Liver (tissue), 9 donors: ENCODE measurements around the gene SPATA13. TPM values are rescaled to one million over a fixed set of nuclear protein-coding genes. Genes with fewer than 3 reads are reported as not detected.
"Not testable (repeated sequence)": the region's sequence is repeated elsewhere in the genome, so short reads cannot be mapped to it uniquely, and the experiment has no call there.

Experiments used
- DNase-seq: peaks from one replicate; pipeline ENCODE4 v3.0.0-alpha.2; 2017; ENCODE audit warnings: low spot score
- H3K27ac ChIP-seq, 2 donors: one replicate each; pipeline ENCODE4 v1.7.0; 2013; ENCODE audit warnings: inconsistent platforms in 2 of 2, low read length in 2 of 2, control low read depth in 1 of 2, low read depth in 1 of 2, mild to moderate bottlenecking in 1 of 2
- H3K27me3 ChIP-seq, 4 donors: one replicate each; pipeline versions ENCODE4 v1.6.1 to v1.7.0; 2013; ENCODE audit warnings: low read length in 3 of 4, inconsistent platforms in 1 of 4, mild to moderate bottlenecking in 1 of 4, moderate library complexity in 1 of 4; ENCODE audit not compliant: control insufficient read depth in 4 of 4, insufficient read depth in 4 of 4
- H3K36me3 ChIP-seq, 4 donors: one replicate each; pipeline versions ENCODE4 v1.6.1 to v1.7.0; 2013; ENCODE audit warnings: low read length in 3 of 4, mild to moderate bottlenecking in 3 of 4, low read depth in 1 of 4, moderate library complexity in 1 of 4; ENCODE audit not compliant: control insufficient read depth in 4 of 4, insufficient read depth in 3 of 4
- H3K4me1 ChIP-seq, 4 donors: one replicate each; pipeline versions ENCODE4 v1.6.1 to v1.7.0; 2013; ENCODE audit warnings: low read length in 3 of 4, mild to moderate bottlenecking in 3 of 4, moderate library complexity in 1 of 4; ENCODE audit not compliant: control insufficient read depth in 4 of 4, insufficient read depth in 4 of 4
- H3K4me3 ChIP-seq, 3 donors: one replicate each; pipeline versions ENCODE4 v1.6.1 to v1.7.0; 2013; ENCODE audit warnings: low read length in 3 of 3, control low read depth in 1 of 3, low read depth in 1 of 3, mild to moderate bottlenecking in 1 of 3
- H3K9ac ChIP-seq, 2 donors: one replicate each; pipeline ENCODE4 v1.7.0; 2013; ENCODE audit warnings: low read length in 2 of 2, mild to moderate bottlenecking in 2 of 2, moderate library complexity in 2 of 2, control low read depth in 1 of 2, low read depth in 1 of 2
- H3K9me3 ChIP-seq, 4 donors: one replicate each; pipeline versions ENCODE4 v1.6.1 to v1.7.0; 2013; ENCODE audit warnings: low read length in 3 of 4; ENCODE audit not compliant: control insufficient read depth in 4 of 4
- EGR1 ChIP-seq, 2 donors: IDR thresholded peaks; 2 replicates each; pipeline ENCODE4 v1.6.1; 2016 to 2018; ENCODE audit warnings: antibody characterized with exemption in 2 of 2, low read depth in 2 of 2
- FOXA1 ChIP-seq: IDR thresholded peaks from 2 replicates; pipeline ENCODE4 v1.6.1; 2016; ENCODE audit warnings: antibody characterized with exemption
- FOXA2 ChIP-seq: IDR thresholded peaks from 2 replicates; pipeline ENCODE4 v1.6.1; 2016; ENCODE audit warnings: antibody characterized with exemption
- GABPA ChIP-seq, 2 donors: IDR thresholded peaks in 1 of 2; conservative IDR thresholded peaks in 1 of 2; 2 replicates each; pipeline ENCODE4 v1.6.1; 2016; ENCODE audit warnings: antibody characterized with exemption in 2 of 2, mild to moderate bottlenecking in 1 of 2, moderate library complexity in 1 of 2
- HNF4A ChIP-seq, 2 donors: conservative IDR thresholded peaks; 2 replicates each; pipeline ENCODE4 v1.6.1; 2016; ENCODE audit warnings: antibody characterized with exemption in 2 of 2, mild to moderate bottlenecking in 2 of 2
- HNF4G ChIP-seq: IDR thresholded peaks from 2 replicates; pipeline ENCODE4 v1.6.1; 2016; ENCODE audit warnings: antibody characterized with exemption
- JUND ChIP-seq, 2 donors: IDR thresholded peaks; 2 replicates each; pipeline ENCODE4 v1.6.1; 2016; ENCODE audit warnings: antibody characterized with exemption in 2 of 2
- NR2F2 ChIP-seq: IDR thresholded peaks from 2 replicates; pipeline ENCODE4 v1.6.1; 2016; ENCODE audit warnings: antibody characterized with exemption
- RAD21 ChIP-seq, 2 donors: IDR thresholded peaks; 2 replicates each; pipeline ENCODE4 v1.6.1; 2016; ENCODE audit warnings: antibody characterized with exemption in 2 of 2, mild to moderate bottlenecking in 2 of 2
- RXRA ChIP-seq, 2 donors: IDR thresholded peaks; 2 replicates each; pipeline ENCODE4 v1.6.1; 2017 to 2018; ENCODE audit warnings: antibody characterized with exemption in 2 of 2, mild to moderate bottlenecking in 1 of 2
- SP1 ChIP-seq: IDR thresholded peaks from 2 replicates; pipeline ENCODE4 v1.6.1; 2018; ENCODE audit warnings: antibody characterized with exemption, mild to moderate bottlenecking
- TAF1 ChIP-seq: conservative IDR thresholded peaks from 2 replicates; pipeline ENCODE4 v1.6.1; 2016; ENCODE audit warnings: antibody characterized with exemption, mild to moderate bottlenecking
- YY1 ChIP-seq: IDR thresholded peaks from 2 replicates; pipeline ENCODE4 v1.6.1; 2016; ENCODE audit warnings: antibody characterized with exemption, mild to moderate bottlenecking
- WGBS: extraction: QIAGEN DNeasy Blood & Tissue Kit; methylation state at CpG from one replicate; pipeline ENCODE4 v1.1.7; 2013; 5-methylcytosine and 5-hydroxymethylcytosine counted together
- polyA plus RNA-seq, 2 donors: library from polyadenylated mRNA; stranded (reverse) in 1 of 2; unstranded in 1 of 2; fragments of 200-250 nt in 1 of 2; fragments of >200 nt in 1 of 2; fragmentation: Nextera tagmentation in 1 of 2; extraction: Ambion mirVana in 1 of 2; gene quantifications; one replicate each; pipeline versions ENCODE4 v1.2.1 to v1.2.3, GENCODE V29; 2013 to 2015
- total RNA-seq, 2 donors: library from RNA; depleted of rRNA; stranded (reverse); fragments of >200 nt; gene quantifications; one replicate each; pipeline ENCODE4 v1.2.3, GENCODE V29; 2014
- TF ChIP-seq, protein P1 (sequence below): IDR thresholded peaks from 2 replicates; pipeline ENCODE4 v1.6.1; 2016; ENCODE audit warnings: antibody characterized with exemption, mild to moderate bottlenecking
- TF ChIP-seq, protein P2 (sequence below): fragments of 150-350 bp; IDR thresholded peaks from 2 replicates; pipeline ENCODE4 v1.5.1; 2017; ENCODE audit warnings: improper control_type of control experiment, low read depth, low read length; ENCODE audit not compliant: missing input control
- TF ChIP-seq, protein P3 (sequence below): IDR thresholded peaks from 2 replicates; pipeline ENCODE4 v1.6.1; 2016; ENCODE audit warnings: antibody characterized with exemption
- TF ChIP-seq, protein P4 (sequence below): IDR thresholded peaks from 2 replicates; pipeline ENCODE4 v1.6.1; 2016; ENCODE audit warnings: antibody characterized with exemption
- donor health status: healthy.
- donor health status: healthy.
- donor health status: healthy.
- donor health status: healthy.
- donor health status: healthy.

SPATA13 gene
- total and polyA plus RNA-seq, 4 donors = 10.0 to 57.6 (median 20.4) TPM

DNA sequence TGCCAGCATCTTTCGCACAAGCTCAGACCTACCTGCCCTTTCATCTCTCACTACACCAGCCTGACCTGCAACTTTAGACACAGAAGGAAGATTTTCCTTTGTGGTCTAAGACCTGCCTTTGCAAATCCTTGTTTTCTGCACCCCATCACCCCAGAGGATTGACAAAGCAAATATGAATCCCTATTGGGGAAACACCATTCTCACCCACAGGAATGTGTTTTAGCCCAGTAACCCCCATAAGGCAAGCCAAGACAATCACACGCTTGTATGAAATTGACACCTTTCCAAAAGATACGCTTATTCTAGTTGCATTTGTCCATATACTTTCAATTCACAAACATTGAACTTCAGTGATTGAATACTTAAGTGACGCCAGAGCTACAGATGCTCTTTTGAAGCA lies 55.7 kb downstream of the SPATA13 start:
- Histone ChIP-seq H3K9me3 (no peaks in the 10 kb centered on the region), H3K27me3 (no peaks in the 10 kb centered on the region), H3K36me3 (no peaks in the 10 kb centered on the region), H3K27ac (peak overlapping the region; percentile 88 to 91), H3K9ac (no peak overlapping the region), H3K4me1 (peaks cover 16 to 74% (median 52%) of the 10 kb centered on the region in 4 donors), H3K4me3 (no peak overlapping the region)
- DNase-seq = no peak
- 97% methylated on average over 4 of the region's 4 CpGs for WGBS
- TF ChIP-seq, protein P1, sequence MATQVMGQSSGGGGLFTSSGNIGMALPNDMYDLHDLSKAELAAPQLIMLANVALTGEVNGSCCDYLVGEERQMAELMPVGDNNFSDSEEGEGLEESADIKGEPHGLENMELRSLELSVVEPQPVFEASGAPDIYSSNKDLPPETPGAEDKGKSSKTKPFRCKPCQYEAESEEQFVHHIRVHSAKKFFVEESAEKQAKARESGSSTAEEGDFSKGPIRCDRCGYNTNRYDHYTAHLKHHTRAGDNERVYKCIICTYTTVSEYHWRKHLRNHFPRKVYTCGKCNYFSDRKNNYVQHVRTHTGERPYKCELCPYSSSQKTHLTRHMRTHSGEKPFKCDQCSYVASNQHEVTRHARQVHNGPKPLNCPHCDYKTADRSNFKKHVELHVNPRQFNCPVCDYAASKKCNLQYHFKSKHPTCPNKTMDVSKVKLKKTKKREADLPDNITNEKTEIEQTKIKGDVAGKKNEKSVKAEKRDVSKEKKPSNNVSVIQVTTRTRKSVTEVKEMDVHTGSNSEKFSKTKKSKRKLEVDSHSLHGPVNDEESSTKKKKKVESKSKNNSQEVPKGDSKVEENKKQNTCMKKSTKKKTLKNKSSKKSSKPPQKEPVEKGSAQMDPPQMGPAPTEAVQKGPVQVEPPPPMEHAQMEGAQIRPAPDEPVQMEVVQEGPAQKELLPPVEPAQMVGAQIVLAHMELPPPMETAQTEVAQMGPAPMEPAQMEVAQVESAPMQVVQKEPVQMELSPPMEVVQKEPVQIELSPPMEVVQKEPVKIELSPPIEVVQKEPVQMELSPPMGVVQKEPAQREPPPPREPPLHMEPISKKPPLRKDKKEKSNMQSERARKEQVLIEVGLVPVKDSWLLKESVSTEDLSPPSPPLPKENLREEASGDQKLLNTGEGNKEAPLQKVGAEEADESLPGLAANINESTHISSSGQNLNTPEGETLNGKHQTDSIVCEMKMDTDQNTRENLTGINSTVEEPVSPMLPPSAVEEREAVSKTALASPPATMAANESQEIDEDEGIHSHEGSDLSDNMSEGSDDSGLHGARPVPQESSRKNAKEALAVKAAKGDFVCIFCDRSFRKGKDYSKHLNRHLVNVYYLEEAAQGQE = no peak
- TF ChIP-seq RAD21 (IDR thresholded peaks at IDR 0.05) (no peak), NR2F2 (no peak), TAF1 (no peak), HNF4A (conservative IDR thresholded peaks at IDR 0.05) (no peak), RXRA (IDR thresholded peaks at IDR 0.05) (no peak), EGR1 (IDR thresholded peaks at IDR 0.05; ENCODE audit: low read depth in 2 of 2) (no peak), FOXA2 (no peak)

DNA sequence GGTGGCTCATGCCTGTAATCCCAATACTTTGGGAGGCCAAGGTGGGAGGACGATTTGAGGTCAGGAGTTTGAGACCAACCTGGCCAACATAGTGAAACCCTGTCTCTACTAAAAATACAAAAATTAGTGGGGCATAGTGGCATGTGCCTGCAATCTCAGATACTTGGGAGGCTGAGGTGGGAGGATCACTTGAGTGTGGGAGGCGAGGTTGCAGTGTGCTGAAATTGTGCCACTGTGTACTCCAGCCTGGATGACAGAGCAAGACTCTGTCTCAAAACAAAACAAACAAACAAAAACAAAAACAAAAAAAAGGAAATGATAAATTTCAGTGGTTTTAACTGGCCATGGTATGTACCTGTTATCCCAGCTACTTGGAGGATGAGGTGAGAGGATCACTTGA lies 56.3 kb downstream of the SPATA13 start:
- H3K27me3 ChIP-seq, H3K4me3 ChIP-seq, H3K36me3 ChIP-seq, H3K9ac ChIP-seq, H3K9me3 ChIP-seq, DNase-seq: not testable (repeated sequence)
- peaks cover 18 to 74% (median 52%) of the 10 kb centered on the region in 4 donors for H3K4me1 ChIP-seq
- H3K27ac ChIP-seq = peak overlapping the region; percentile 88 to 91
- WGBS = 91% methylated on average over 2 of the region's 2 CpGs

DNA sequence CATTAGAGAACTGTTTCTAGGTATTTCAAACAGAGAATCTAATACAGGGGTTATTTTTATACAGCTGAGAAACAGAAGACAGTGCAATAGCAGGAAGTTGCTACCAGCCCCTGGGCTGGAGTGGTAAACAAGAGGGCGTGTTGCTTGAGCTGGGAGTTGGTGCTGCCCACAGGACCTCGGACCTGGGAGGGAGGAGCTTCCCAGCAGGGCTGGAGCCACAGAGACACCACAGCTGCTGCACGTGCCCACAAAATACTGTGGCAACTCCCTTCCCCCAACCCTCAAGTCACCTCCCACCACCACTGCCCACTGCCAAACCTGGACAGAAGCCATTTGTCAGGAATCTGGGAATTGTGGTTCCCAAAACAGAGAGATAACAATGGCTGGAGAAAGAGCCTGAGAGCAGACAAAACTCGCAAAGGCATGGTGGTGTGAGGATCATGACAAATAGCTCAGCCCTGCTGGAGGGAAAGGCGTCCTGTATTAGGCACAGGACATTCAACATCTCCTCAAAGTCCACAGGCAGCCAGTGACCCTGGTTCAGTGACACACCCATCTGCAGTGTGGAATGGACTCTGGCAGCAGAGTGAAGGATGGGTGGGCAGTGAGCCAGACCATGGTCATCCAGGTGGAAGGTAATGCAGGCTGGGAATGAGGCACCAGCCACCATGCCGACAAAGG lies 57.2 kb downstream of the SPATA13 start:
- H3K27ac ChIP-seq = peak overlapping the region; percentile 88 to 91
- no peaks in the 10 kb centered on the region for H3K27me3 ChIP-seq
- WGBS = 26% methylated on average over 6 of the region's 6 CpGs
- DNase-seq = peak; percentile 65
- no peaks in the 10 kb centered on the region for H3K9me3 ChIP-seq
- no peak overlapping the region for H3K4me3 ChIP-seq
- H3K36me3 ChIP-seq = no peaks in the 10 kb centered on the region
- H3K9ac ChIP-seq = no peak overlapping the region
- peaks cover 18 to 73% (median 48%) of the 10 kb centered on the region in 4 donors for H3K4me1 ChIP-seq
- peak; percentile 55 for TF ChIP-seq FOXA2
- TF ChIP-seq HNF4A (conservative IDR thresholded peaks at IDR 0.05) = peak; percentile 81 to 94
- TF ChIP-seq, protein P2, sequence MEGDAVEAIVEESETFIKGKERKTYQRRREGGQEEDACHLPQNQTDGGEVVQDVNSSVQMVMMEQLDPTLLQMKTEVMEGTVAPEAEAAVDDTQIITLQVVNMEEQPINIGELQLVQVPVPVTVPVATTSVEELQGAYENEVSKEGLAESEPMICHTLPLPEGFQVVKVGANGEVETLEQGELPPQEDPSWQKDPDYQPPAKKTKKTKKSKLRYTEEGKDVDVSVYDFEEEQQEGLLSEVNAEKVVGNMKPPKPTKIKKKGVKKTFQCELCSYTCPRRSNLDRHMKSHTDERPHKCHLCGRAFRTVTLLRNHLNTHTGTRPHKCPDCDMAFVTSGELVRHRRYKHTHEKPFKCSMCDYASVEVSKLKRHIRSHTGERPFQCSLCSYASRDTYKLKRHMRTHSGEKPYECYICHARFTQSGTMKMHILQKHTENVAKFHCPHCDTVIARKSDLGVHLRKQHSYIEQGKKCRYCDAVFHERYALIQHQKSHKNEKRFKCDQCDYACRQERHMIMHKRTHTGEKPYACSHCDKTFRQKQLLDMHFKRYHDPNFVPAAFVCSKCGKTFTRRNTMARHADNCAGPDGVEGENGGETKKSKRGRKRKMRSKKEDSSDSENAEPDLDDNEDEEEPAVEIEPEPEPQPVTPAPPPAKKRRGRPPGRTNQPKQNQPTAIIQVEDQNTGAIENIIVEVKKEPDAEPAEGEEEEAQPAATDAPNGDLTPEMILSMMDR = no peak
- no peak for TF ChIP-seq TAF1
- TF ChIP-seq JUND (IDR thresholded peaks at IDR 0.05) = peak; percentile 34 to 49
- TF ChIP-seq SP1 = peak; percentile 95
- TF ChIP-seq, protein P3, sequence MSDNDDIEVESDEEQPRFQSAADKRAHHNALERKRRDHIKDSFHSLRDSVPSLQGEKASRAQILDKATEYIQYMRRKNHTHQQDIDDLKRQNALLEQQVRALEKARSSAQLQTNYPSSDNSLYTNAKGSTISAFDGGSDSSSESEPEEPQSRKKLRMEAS = peak; percentile 69
- TF ChIP-seq HNF4G = peak; percentile 76
- TF ChIP-seq EGR1 (IDR thresholded peaks at IDR 0.05; ENCODE audit: low read depth in 2 of 2) = no peak
- peak; percentile 49 for TF ChIP-seq FOXA1
- peak in 1 of 2 donors; percentile 57 for TF ChIP-seq GABPA (IDR thresholded peaks at IDR 0.05 in 1 of 2, conservative IDR thresholded peaks at IDR 0.05 in 1 of 2)
- peak; percentile 80 to 87 for TF ChIP-seq RXRA (IDR thresholded peaks at IDR 0.05)
- TF ChIP-seq, protein P1 = peak; percentile 58
- peak; percentile 47 to 54 for TF ChIP-seq RAD21 (IDR thresholded peaks at IDR 0.05)
- TF ChIP-seq, protein P4, sequence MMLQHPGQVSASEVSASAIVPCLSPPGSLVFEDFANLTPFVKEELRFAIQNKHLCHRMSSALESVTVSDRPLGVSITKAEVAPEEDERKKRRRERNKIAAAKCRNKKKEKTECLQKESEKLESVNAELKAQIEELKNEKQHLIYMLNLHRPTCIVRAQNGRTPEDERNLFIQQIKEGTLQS = no peak
- TF ChIP-seq YY1 = peak; percentile 71
